ENCODE data around the gene AKT1S1. TPM values are rescaled to one million over a fixed set of nuclear protein-coding genes. Genes with fewer than 3 reads are reported as not detected.

AKT1S1 gene
- polyA plus RNA-seq, 4 donors = 27.3 to 46.8 (median 32.0) TPM

GRCh38 chr19:49908480-49909420 lies 31.6 kb upstream of the AKT1S1 start:
- no peak for DNase-seq (ENCODE audit: low read depth in 4 of 4, low spot score in 3 of 4)

DNA sequence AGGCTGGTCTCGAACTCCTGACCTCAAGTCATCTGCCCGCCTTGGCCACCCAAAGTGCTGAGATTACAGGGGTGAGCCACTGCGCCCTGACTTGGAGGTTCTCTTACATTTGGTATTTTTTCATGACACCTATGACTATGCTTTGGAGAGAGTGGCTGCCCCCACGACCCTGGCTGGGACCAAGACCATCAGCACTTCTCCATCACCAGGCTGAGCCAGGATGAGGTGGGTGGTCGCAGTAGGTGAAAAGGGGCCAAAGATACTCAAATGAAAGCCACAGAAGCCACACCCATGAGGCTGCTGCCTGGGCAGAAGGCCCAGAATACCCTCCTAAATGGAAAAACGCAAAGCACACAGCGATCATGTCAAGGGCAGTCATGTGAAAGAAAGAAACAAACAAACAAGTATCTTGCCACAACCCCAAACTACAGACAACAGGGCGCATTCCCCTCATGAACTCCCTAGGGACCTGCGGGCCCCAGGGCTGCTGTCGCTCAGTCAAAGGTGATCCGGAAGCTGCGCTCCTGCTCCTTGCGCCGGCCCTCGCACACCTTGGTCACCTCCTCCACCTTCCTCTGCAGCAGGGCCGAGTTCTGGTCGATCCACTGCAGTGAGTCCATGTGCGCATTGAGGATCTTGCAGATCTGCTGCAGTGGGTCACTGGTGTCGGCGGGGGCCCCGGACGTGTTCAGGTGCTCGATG lies 30.7 kb upstream of the AKT1S1 start:
- no peak for DNase-seq (ENCODE audit: low read depth in 4 of 4, low spot score in 3 of 4)

DNA sequence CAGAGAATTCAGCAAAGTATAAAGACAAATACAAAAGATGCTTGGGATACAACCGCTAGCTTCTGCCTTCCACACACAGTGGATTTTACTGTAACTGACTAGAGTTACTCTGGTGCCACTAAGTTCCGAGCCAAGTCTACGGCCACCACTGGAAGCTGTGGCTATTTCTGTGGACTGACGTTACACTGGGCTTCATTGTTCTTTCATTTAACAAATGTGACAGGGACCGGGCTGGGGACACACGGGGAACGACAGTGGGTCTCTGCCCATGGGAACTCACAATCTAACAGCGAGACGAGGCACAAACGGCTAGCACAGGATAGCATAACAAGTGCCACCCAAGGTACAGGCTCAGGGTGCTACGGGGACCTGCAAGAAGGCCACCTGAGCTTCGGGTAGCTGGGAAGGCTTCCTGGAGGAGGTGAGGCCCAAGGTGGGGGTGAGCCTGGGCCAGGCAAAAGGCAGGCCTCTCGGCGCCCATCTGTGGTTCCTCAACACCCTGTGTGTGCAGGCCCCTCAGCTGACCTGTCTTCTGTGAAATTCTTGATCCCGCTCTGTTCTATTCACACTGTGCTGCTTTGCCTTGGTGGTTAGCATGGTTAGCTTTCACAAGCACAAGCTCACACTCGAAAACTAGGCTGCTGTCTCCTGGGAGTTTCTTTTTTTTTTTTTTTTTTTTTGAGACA lies 29.9 kb upstream of the AKT1S1 start:
- DNase-seq (ENCODE audit: low read depth in 4 of 4, low spot score in 3 of 4) = no peak

- no peak for DNase-seq (ENCODE audit: low read depth in 4 of 4, low spot score in 3 of 4)
Measured at GRCh38 chr19:49904136-49904535, 27.0 kb upstream of the AKT1S1 start.

DNA sequence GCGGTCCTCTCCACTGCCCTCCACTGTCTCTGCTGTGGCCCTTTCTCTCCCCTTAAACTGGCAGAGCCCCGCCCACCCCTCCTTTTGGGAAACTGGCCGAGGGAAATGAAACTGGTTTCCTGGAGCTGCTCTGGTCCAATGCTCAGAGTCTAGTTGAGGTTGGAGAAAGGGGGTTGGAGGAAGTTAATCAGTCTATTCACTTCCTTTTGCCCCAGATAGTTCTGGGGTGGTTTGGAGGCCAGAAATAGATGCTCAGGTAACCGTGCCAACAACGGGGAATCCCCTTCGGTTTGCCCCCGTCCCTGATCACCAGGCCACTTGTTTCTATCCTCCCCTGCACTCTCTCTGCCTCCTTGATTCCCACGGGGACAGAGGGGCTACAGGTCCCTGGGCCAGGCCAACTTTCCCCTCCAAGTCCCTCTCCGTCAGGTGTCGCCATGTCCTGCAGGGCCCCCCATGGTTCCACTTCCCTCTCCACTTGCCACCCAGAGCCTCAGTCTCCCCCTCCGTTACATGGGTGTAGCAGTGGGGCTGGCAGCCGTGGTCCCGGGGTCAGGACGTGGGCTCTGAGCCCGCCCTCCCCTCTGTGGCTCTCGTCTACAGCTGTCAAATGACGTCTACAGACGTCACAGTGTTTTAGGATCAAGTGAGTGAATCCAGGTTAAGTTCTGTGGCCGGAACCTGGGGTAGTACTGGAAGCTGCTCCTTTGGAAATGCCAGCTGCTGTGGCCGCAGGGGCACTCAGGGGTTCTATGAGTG lies 19.9 kb upstream of the AKT1S1 start, which contains the start of gene IL4I1:
TSS of gene IL4I1 (minus strand) at position 25 of the 759 bp plus-strand sequence. CDS start 727 bp downstream, outside the sequence.
- no peak for DNase-seq (ENCODE audit: low read depth in 4 of 4, low spot score in 3 of 4)

- DNase-seq (ENCODE audit: low read depth in 4 of 4, low spot score in 3 of 4) = no peak
Measured at GRCh38 chr19:49895566-49896297, 18.6 kb upstream of the AKT1S1 start.

DNA sequence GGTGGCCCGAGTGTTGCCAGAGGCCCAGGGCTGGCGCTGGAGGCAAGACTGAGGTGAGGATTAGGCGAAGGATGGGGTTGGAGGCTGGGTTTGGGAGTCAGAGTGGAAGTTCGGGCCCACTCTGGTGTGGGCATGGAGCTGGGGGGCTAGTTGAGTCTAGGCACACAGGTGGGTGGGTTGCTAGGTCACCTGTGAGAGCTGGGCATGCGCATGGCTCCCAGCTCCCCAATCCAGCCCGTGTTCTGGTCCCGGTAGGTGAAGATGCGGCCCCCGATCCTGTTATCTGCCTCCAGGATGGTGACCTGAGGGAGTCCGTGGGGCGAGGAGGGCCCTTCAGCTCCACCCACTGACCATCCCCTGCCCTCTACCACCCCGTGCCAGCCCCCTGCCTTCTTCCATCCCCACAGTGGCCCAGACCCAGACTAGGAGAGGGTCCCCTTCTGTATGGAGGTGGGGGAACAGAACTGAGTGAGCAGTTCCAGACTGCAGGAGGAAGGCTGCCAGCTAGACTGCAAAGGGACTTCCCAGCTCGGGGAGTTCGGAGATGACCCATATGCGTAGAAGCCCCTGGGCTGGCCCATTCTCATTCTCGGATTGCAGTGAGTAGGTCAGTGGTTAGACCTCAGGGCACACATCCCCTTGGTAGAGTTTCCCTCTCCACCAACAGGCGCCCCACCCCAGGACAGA lies 17.9 kb upstream of the AKT1S1 start:
- DNase-seq (ENCODE audit: low read depth in 4 of 4, low spot score in 3 of 4) = no peak

GRCh38 chr19:49894011-49894664 lies 17.0 kb upstream of the AKT1S1 start:
- no peak for DNase-seq (ENCODE audit: low read depth in 4 of 4, low spot score in 3 of 4)

DNA sequence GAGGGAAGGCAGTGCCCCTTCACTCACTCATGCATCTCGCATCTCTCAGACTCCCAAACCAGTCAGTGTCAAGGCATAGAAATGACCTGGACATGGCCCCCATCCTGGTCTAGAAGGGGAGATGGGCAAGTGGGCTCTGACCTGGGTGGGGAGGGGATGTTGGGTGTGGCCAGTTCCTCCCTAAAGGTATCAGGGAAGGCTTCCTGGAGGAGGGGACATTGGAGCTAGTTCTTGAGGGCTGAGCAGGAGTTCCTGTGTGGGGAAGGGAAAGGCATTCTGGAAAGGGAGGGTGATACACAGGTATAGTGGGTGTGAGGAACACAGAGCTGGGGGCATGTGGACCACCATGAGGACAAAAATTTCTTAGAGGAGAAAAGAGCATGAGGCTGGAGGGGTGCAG lies 15.6 kb upstream of the AKT1S1 start:
- no peak for DNase-seq (ENCODE audit: low read depth in 4 of 4, low spot score in 3 of 4)

DNA sequence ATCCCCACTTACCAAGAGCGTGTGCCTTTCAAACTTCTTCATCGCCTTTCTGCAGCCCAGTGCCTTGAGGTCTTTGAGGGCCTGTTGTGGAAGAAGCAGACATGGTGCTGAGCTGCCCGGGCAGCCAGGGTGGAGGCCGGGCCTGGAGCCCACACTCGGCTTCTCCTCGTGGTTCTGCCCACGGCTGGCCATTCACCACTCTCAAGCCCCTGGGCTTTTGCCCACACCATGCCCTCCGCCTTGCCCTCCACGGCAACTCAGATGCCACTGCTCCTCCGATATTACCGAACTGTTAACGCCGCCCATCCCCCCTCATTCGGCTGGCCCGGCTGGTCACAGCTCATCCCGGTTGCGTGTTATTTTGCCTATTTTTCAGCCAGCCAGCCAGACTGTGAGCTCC lies 14.2 kb upstream of the AKT1S1 start:
- no peak for DNase-seq (ENCODE audit: low read depth in 4 of 4, low spot score in 3 of 4)

DNA sequence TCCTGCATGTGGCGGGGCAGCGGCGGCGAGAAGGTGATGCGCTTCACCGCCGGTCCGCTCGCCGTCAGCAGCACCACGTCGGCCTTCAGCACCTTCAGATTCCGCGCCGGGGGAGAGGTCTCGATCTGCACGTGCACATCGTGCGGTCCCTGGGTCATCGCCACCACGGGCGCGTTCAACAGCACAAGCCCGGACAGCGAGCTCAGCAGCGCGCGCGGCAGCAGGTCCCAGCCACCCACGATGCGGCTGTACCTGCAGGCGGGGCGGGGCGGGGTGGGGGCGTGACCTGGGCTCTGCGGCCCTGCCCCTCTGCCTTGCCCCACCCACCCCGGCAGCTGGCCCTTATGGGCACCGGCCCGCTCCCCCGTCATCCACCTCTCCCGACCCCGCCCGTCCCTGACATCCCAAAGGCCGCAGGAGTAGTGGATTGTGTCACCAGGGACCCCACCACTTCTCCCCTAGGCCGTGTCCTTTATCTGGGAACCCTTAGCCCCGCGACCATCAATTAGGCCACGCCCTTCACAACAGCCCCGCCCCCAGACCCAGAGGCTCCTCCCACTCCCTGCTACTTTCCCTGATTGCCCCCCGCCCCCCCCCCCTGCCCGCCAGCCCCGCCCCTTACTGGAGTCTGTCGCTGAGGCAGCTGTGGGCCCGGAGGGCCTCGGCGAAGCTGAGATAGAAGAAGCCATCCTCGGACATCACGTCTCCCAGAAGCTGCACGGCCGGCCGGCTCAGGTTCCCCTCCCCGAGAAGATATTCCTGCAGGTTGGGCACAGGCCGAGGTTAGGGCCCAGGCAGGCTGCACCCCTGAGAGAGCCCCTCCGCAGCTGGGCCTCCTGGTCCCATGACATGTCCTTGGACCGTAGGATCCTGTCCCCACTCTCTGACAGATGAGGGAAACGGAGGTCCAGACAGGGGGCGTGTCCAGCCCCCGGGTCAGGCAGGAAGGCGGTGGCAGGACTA lies 13.5 kb upstream of the AKT1S1 start:
- DNase-seq (ENCODE audit: low read depth in 4 of 4, low spot score in 3 of 4) = no peak

GRCh38 chr19:49889687-49890348 lies 12.7 kb upstream of the AKT1S1 start:
- peak in 1 of 4 donors; percentile 69 for DNase-seq (ENCODE audit: low read depth in 4 of 4, low spot score in 3 of 4)

GRCh38 chr19:49889038-49889686 lies 12.0 kb upstream of the AKT1S1 start:
- no peak for DNase-seq (ENCODE audit: low read depth in 4 of 4, low spot score in 3 of 4)

- no peak for DNase-seq (ENCODE audit: low read depth in 4 of 4, low spot score in 3 of 4)
Measured at GRCh38 chr19:49888510-49888824, 11.3 kb upstream of the AKT1S1 start.

GRCh38 chr19:49887665-49888509 lies 10.7 kb upstream of the AKT1S1 start:
- DNase-seq (ENCODE audit: low read depth in 4 of 4, low spot score in 3 of 4) = no peak
